GM18868 (cell line): Measurements from ENCODE around the gene ZNF451.
"Not testable (repeated sequence)": the region's sequence is repeated elsewhere in the genome, so short reads cannot be mapped to it uniquely, and the experiment has no call there.

Experiments used
- ATAC-seq: cut with Tn5 transposase; IDR thresholded peaks from one replicate; pipeline ENCODE4 v1.9.1; 2021; ENCODE audit warnings: mild to moderate bottlenecking, moderate library complexity; ENCODE audit not compliant: unreplicated experiment

The ZNF451 gene, protein sequence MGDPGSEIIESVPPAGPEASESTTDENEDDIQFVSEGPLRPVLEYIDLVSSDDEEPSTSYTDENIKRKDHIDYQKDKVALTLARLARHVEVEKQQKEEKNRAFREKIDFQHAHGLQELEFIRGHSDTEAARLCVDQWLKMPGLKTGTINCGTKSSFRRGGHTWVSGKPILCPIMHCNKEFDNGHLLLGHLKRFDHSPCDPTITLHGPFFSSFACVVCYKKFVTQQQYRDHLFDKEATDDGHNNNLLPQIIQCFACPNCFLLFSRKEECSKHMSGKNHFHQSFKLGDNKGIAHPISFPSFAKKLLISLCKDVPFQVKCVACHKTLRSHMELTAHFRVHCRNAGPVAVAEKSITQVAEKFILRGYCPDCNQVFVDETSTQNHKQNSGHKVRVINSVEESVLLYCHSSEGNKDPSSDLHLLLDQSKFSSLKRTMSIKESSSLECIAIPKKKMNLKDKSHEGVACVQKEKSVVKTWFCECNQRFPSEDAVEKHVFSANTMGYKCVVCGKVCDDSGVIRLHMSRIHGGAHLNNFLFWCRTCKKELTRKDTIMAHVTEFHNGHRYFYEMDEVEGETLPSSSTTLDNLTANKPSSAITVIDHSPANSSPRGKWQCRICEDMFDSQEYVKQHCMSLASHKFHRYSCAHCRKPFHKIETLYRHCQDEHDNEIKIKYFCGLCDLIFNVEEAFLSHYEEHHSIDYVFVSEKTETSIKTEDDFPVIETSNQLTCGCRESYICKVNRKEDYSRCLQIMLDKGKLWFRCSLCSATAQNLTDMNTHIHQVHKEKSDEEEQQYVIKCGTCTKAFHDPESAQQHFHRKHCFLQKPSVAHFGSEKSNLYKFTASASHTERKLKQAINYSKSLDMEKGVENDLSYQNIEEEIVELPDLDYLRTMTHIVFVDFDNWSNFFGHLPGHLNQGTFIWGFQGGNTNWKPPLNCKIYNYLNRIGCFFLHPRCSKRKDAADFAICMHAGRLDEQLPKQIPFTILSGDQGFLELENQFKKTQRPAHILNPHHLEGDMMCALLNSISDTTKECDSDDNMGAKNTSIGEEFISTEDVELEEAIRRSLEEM

GRCh38 chr6:57089687-57090457 lies at the start of gene ZNF451:
ZNF451 (plus strand) TSS chr6:57090188; CDS start chr6:57090254, 66 bp downstream.
- peak; percentile 92 for ATAC-seq

- ATAC-seq = not testable (repeated sequence)
These were observed 45.9 kb upstream of the ZNF451 start for GRCh38 chr6:57044061-57044460.

DNA sequence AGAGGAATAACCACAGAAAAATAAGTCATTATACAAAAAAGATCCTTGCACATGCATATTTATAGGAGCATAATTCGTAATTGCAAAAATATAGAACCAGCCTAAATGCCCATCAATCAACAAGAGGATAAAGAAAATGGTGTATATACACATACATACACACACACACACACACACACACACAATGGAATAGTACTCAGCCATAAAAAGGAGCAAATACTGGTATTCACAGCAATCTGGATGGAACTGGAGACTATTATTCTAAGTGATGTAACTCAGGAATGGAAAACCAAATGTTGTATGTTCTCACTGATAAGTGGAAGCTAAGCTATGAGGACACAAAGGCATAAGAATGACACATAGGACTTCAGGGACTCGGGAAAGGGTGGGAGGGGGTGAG lies 45.4 kb upstream of the ZNF451 start:
- no peak for ATAC-seq

GRCh38 chr6:57046332-57047256 lies 43.4 kb upstream of the ZNF451 start, which contains the start of gene KIAA1586:
KIAA1586 (plus strand) TSS chr6:57046693; CDS start chr6:57046756, 63 bp downstream.
- ATAC-seq = peak; percentile 97

DNA sequence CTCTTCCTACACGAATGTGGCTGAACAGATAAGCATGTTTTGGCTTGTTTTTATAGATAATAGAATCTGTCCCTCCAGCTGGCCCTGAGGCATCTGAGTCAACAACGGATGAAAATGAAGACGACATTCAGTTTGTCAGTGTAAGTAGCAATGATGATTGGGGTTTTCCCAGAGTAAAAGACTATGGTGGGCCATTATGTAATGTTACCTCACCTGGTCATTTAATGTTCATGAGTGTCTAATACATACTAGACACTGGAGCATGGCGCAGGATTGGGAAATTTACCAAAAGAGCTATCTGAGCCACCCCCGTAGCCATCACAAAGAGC lies 42.8 kb upstream of the ZNF451 start:
- ATAC-seq = peak; percentile 29

GRCh38 chr6:57047859-57048258 lies 42.1 kb upstream of the ZNF451 start:
- not testable (repeated sequence) for ATAC-seq

GRCh38 chr6:57048577-57048976 lies 41.4 kb upstream of the ZNF451 start:
- no peak for ATAC-seq

- no peak for ATAC-seq
These were observed 26.1 kb upstream of the ZNF451 start for GRCh38 chr6:57063847-57064246.

DNA sequence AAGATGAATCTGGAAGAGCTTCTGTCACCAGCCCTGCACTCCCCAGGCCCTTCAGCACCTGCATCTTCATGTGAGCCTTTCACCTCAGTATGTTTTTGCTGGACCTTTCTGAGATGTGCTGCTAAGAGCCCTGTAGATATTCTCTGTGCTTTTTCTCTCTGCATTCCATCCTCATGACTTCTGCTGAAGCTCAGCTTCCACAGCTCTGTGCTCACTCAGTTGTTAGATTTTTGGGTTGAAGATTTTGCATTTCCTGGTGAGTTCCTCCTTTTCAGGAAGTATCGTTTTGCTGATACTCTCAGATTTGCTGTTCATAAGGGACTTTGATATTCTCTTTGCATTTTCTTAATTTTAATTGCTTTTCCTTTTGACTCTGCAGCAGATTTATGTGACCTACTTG lies 25.2 kb upstream of the ZNF451 start:
- no peak for ATAC-seq

DNA sequence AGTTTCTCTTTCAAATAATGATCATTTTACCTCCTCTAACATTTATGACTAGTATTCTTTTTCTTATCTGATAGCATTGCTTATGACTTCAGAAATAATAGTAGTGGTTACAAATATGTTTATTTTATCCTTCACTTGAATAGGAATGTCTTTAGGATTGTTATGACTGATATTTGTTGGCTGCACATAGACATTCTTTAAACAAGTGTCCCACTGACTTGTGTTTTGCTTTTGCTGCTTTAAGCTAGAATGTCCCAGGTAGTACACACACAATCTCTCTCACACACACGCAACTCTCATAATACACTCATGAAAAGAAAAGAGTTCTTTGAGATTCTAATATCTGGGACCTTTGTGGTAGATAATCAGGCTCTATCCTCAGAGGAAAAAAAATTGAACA lies 21.9 kb upstream of the ZNF451 start:
- ATAC-seq = no peak

- no peak for ATAC-seq
These were observed 20.8 kb upstream of the ZNF451 start for GRCh38 chr6:57069228-57069627.

GRCh38 chr6:57069920-57070331 lies 20.1 kb upstream of the ZNF451 start:
- no peak for ATAC-seq

DNA sequence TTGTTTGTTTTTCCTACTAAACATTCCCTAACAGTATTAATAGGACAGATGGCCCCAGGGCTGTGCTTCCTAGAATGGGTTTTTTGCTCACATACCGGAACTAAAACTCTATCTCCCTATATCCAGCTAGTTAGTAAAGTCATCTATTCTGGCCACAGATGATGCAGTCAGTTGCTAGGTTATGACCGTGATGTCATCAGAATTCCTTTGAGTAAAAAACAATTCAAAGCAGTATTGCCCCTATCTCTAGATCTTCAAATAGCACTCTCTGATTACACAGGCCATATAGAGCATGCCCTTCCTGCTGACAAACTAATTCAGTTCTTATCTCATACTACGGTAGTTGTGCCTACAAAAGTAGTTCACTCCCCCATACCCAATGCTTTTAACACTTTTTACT lies 17.9 kb upstream of the ZNF451 start:
- ATAC-seq = no peak

DNA sequence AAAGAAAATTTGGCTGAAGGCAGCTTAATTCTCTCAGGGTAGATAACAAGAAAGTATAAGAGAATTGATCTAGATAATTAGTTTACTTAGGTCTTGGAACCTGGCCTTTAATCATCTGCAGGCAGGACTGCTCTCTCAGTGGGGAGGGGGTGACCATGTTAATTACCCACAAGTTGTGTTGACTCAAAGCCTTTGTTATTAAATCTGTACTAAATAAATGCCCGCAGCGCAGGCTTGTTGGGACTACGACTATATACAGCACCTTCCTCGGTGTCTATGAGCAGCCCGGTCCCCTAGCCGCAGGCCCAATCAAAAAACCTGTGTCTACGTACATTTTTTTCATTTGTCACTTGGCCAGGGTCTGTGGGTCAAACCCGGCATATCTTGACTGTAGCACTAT lies 15.6 kb upstream of the ZNF451 start:
- ATAC-seq = no peak

DNA sequence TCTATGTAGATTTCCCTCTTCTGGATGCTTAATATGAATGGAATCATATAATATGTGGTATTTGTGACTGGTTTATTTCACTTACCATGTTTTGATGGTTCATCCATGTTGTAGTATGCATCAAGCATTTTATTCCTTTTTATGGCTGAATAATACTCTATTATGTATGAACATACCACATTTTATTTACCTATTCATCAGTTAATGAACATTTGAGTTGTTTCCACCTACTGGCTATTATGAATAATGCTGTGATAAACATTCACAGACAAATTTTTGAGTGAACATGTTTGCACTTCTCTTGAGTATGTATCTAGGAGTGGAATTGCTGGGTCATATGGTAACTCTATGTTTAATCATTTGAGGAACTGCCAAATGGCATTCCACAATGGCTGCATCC lies 14.9 kb upstream of the ZNF451 start:
- no peak for ATAC-seq

DNA sequence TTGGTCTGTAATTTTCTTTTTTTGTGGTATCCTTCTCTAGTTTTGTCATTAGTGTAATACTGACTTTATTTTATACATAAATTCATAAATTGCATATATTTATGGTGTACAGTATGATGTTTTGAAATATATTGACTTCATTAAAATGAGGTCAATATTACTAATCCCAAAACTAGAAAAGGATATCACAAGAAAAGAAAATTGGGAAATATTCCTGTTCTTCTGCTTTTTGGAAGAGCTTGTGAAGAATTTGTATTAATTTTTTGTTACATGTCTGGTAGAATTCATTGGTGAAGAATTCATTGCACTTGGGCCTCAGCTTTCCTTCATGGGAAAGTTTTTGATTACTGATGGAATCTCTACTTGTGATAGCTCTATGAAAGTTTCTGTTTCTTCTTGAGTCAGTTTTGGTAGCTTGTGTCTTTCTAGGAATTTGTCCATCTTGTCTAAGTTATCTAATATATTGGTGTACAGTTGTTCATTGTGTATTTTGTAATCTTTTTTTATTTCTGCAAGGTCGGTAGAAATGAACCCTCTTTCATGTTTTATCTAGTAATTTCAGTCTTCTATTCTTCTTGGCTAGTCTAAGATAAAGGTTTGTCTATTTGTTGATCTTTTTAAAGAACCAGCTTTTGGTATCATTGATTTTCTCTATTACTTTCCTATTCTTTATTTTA lies 11.3 kb upstream of the ZNF451 start:
- no peak for ATAC-seq

- no peak for ATAC-seq
These were observed 4.5 kb upstream of the ZNF451 start for GRCh38 chr6:57085471-57085870.

GRCh38 chr6:57086843-57087242 lies 3.1 kb upstream of the ZNF451 start:
- ATAC-seq = no peak

DNA sequence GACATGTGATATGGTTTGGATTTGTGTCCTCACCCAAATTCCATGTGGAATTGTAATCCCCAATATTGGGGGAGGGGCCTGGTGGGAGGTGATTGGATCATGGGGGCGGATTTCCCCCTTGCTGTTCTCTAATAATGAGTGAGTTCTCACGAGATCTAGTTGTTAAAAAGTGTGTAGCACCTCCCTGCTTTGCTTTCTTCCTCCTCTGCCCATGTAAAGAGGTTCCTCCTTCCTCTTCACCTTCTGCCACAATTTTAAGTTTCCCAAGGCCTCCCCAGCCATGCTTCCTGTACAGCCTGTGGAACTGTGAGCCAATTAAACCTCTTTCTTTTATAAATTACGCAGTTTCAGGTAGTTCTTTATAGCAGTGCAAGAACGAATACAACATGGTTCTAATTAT lies 2.1 kb upstream of the ZNF451 start:
- no peak for ATAC-seq
